HepG2 (cell line): ENCODE measurements around the gene GARS1. TPM values are rescaled to one million over a fixed set of nuclear protein-coding genes. Genes with fewer than 3 reads are reported as not detected.

Source experiments
- ATAC-seq: fragments of 200-7000 bp; cut with Tn5 transposase; 3 replicates; pipeline ENCODE4 v1.9.1; 2020; ENCODE audit warnings: mild to moderate bottlenecking, moderate library complexity
- BruUV-seq: library from RNA; stranded (reverse); fragments of 400-500 nt; replicated peaks from 2 replicates; lab custom pipeline; 2021; lab: Mats Ljungman, UMichigan
- CTCF ChIA-PET: fragments of 300-600 bp; formaldehyde crosslinking; extraction: SDS; loops from one replicate; lab custom pipeline; 2021; ENCODE audit warnings: low total read pairs, inconsistent platforms, low intra/inter-chr PET ratio; lab: Yijun Ruan, JAX
- POLR2A ChIA-PET: fragments of 350-600 bp; sonication (Branson Sonifier 250); formaldehyde crosslinking; loops from one replicate; lab custom pipeline; 2020; ENCODE audit warnings: antibody characterized with exemption, inconsistent platforms; lab: Yijun Ruan, JAX
- DNase-seq: peaks from one replicate; pipeline ENCODE4 v3.0.0-alpha.2; 2015; ENCODE audit warnings: low spot score
- FAIRE-seq: peaks from 3 replicates; lab custom pipeline; 2011; peaks lifted over from hg19 to GRCh38; lab: Jason Lieb, UNC
- H2AFZ ChIP-seq: one replicate; pipeline ENCODE4 v1.6.1; 2011; ENCODE audit warnings: low read length, inconsistent platforms
- H3K27ac ChIP-seq: fragments of 300-600 bp; 3 replicates; pipeline ENCODE4 v1.8.0; 2011; ENCODE audit warnings: mixed run types, mild to moderate bottlenecking, mixed read lengths, low read length, inconsistent platforms; ENCODE audit not compliant: insufficient read depth; ENCODE audit errors: extremely low read length
- H3K27me3 ChIP-seq, 2 experiments: fragments of 200-600 bp in 1 of 2; 2 replicates in 1 of 2; 3 replicates in 1 of 2; pipeline versions ENCODE4 v1.6.0 to v1.8.0; 2011; ENCODE audit warnings: low read length in 2 of 2, mild to moderate bottlenecking in 2 of 2, moderate library complexity in 2 of 2, inconsistent platforms in 1 of 2; ENCODE audit not compliant: insufficient read depth in 2 of 2, control insufficient read depth in 1 of 2
- H3K36me3 ChIP-seq, 2 experiments: fragments of 200-600 bp in 1 of 2; replicated peaks in 1 of 2; 2 replicates in 1 of 2; 3 replicates in 1 of 2; pipeline versions ENCODE4 v1.5.1 to v1.8.0; 2011; ENCODE audit warnings: low read length in 2 of 2, inconsistent platforms in 1 of 2; ENCODE audit not compliant: insufficient read depth in 2 of 2, control insufficient read depth in 1 of 2
- H3K4me1 ChIP-seq: 2 replicates; pipeline ENCODE4 v1.5.1; 2012; ENCODE audit warnings: low read length, inconsistent platforms; ENCODE audit not compliant: insufficient read depth
- H3K4me2 ChIP-seq: 2 replicates; pipeline ENCODE4 v1.6.0; 2011; ENCODE audit warnings: low read depth, low read length, inconsistent platforms
- H3K4me3 ChIP-seq, 3 experiments: fragments of 200-600 bp in 1 of 3; sonication (generic), shearing (Covaris generic) in 1 of 3; replicated peaks in 1 of 3; 2 replicates each; pipeline ENCODE4 v1.5.1; 2011 to 2016; ENCODE audit warnings: low read length in 3 of 3, inconsistent platforms in 2 of 3, low read depth in 2 of 3, mild to moderate bottlenecking in 2 of 3, control low read depth in 1 of 3, mixed read lengths in 1 of 3; ENCODE audit not compliant: insufficient read depth in 1 of 3
- H3K79me2 ChIP-seq: one replicate; pipeline ENCODE4 v1.6.1; 2011; ENCODE audit warnings: low read length, inconsistent platforms; ENCODE audit not compliant: insufficient read depth
- H3K9ac ChIP-seq: 2 replicates; pipeline ENCODE4 v1.6.0; 2011; ENCODE audit warnings: mild to moderate bottlenecking, low read depth, low read length, inconsistent platforms; ENCODE audit not compliant: insufficient read depth
- H3K9me3 ChIP-seq: 2 replicates; pipeline ENCODE4 v1.5.1; 2012; ENCODE audit warnings: mild to moderate bottlenecking, low read length
- H4K20me1 ChIP-seq: 2 replicates; pipeline ENCODE4 v1.6.0; 2011; ENCODE audit warnings: inconsistent platforms, mild to moderate bottlenecking, low read length, moderate library complexity; ENCODE audit not compliant: insufficient read depth
- SIX1 ChIP-seq: sonication (generic); formaldehyde crosslinking; IDR thresholded peaks from 2 replicates; pipeline ENCODE4 v1.4.0; 2020; ENCODE audit warnings: missing genetic modification reagents, borderline replicate concordance
- ZFP1 ChIP-seq: IDR thresholded peaks from 2 replicates; pipeline ENCODE4 v1.6.1; 2016
- ZFX ChIP-seq: sonication (generic); formaldehyde crosslinking; IDR thresholded peaks from 2 replicates; pipeline ENCODE4 v1.4.0; 2020; ENCODE audit warnings: mild to moderate bottlenecking, low read depth, missing genetic modification reagents, moderate library complexity
- WGBS: methylation state at CpG from one replicate; pipeline ENCODE4 v1.1.6; 2017; ENCODE audit warnings: low lambda C conversion rate; 5-methylcytosine and 5-hydroxymethylcytosine counted together
- in situ Hi-C: cut with HindIII; loops from 2 replicates; pipeline ENCODE4 v1.10.0; 2017; ENCODE audit warnings: low pct_unique_long_range_greater_than_20kb; ENCODE audit not compliant: extremely low pct_ligation_motif_present
- intact Hi-C: fragments of 100-400 bp; cut with micrococcal nuclease; formaldehyde crosslinking; loops from one replicate; pipeline ENCODE4 v1.10.0; 2022; ENCODE audit not compliant: unreplicated experiment
- polyA plus RNA-seq, 8 experiments: library from polyadenylated mRNA; depleted of rRNA in 3 of 8; stranded (reverse) in 7 of 8; unstranded in 1 of 8; fragments of >200 nt; fragmentation: Illumina TruSeq in 4 of 8; extraction: Trizol in 4 of 8; gene quantifications; 2 replicates each; pipeline versions ENCODE4 v1.2.1 to v1.2.3, GENCODE V29; 2011 to 2016; ENCODE audit warnings: low read depth in 4 of 8, missing spikeins in 1 of 8, mixed read lengths in 1 of 8; ENCODE audit not compliant: insufficient read depth in 1 of 8
- total RNA-seq, 5 experiments: library from RNA; depleted of rRNA; stranded (reverse); fragments of >200 nt; fragmentation: Illumina TruSeq; extraction: Trizol; gene quantifications; 2 replicates each; pipeline ENCODE4 v1.2.3, GENCODE V29; 2016; ENCODE audit warnings: low read depth in 1 of 5
- TF ChIP-seq, protein P1 (sequence below): sonication (generic); formaldehyde crosslinking; IDR thresholded peaks from 2 replicates; pipeline ENCODE4 v1.4.0; 2020; ENCODE audit warnings: missing genetic modification reagents
- TF ChIP-seq, protein P2 (sequence below): sonication (generic); formaldehyde crosslinking; IDR thresholded peaks from 2 replicates; pipeline ENCODE4 v1.4.0; 2020; ENCODE audit warnings: mild to moderate bottlenecking, missing genetic modification reagents

The GARS1 gene
- total and polyA plus RNA-seq, 2 of the 13 experiments (the other 11 are each of a cell fraction or from before 2014, with no cell fraction given) = 140 to 460 TPM

DNA sequence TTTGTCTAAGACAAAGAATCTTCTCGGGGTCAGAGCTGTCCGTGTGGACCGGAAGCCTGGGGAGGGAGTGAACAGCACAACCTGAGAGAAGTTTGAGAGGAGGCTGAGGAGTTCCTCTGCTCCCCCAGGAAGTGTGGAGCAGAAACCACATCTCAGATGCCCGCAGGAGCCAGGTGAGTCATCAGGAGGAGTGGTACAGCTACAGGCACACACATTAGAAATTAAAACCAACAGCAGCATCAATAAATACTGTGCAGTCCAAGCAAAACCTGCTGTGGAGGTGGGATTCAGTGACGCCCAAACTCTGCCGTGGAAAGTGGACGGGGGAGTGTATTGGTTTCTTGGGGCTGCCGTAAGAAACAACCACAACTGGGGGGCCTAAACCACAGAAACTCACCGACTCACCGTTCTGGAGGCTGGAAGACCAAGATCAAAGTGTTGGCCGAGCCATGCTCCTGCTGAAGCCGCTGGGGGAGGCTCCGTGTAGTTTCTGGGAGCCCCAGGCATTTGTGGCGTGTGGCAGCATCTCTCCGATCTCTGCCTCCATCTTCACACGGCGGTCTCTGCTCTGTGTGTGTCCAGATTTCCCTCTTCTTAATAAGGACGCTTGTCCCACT is 31.2 kb upstream of the GARS1 start:
- no peak overlapping the region for H3K9ac ChIP-seq
- H4K20me1 ChIP-seq = no peaks in the 10 kb centered on the region
- H2AFZ ChIP-seq = no peak overlapping the region
- intact Hi-C loops (no loop called here), in situ Hi-C loops (loop anchor here (10.0 kb wide), 1 partner anchor 289 kb away; no protein-coding TSS in a partner anchor)
- no peaks in the 10 kb centered on the region for H3K27me3 ChIP-seq
- FAIRE-seq (no peak), ATAC-seq (no peak), DNase-seq (no peak)
- no TSS peak for BruUV-seq
- H3K4me2 ChIP-seq = no peak overlapping the region
- H3K4me1 ChIP-seq = no peaks in the 10 kb centered on the region
- H3K27ac ChIP-seq = no peak overlapping the region
- 95% methylated on average over 18 of the region's 18 CpGs for WGBS
- CTCF ChIA-PET = interaction anchor here (1.4 to 2.3 kb wide), 4 partner anchors 14 to 399 kb away, joined by 5 to 29 read pairs (median 16); no protein-coding TSS in a partner anchor
- no peaks in the 10 kb centered on the region; a peak in 1 of 5 replicates for H3K36me3 ChIP-seq
- H3K9me3 ChIP-seq = no peaks in the 10 kb centered on the region
- H3K79me2 ChIP-seq = no peaks in the 10 kb centered on the region
- no peak overlapping the region for H3K4me3 ChIP-seq
- POLR2A ChIA-PET = interaction anchor here (0.9 kb wide), 1 partner anchor 94 kb away, joined by 4 read pairs; no protein-coding TSS in a partner anchor
- TF ChIP-seq ZFP1 (CRISPR knock-in tag) (no peak), SIX1 (CRISPR knock-in tag) (no peak), ZFX (CRISPR knock-in tag) (no peak)
- TF ChIP-seq, protein P1, sequence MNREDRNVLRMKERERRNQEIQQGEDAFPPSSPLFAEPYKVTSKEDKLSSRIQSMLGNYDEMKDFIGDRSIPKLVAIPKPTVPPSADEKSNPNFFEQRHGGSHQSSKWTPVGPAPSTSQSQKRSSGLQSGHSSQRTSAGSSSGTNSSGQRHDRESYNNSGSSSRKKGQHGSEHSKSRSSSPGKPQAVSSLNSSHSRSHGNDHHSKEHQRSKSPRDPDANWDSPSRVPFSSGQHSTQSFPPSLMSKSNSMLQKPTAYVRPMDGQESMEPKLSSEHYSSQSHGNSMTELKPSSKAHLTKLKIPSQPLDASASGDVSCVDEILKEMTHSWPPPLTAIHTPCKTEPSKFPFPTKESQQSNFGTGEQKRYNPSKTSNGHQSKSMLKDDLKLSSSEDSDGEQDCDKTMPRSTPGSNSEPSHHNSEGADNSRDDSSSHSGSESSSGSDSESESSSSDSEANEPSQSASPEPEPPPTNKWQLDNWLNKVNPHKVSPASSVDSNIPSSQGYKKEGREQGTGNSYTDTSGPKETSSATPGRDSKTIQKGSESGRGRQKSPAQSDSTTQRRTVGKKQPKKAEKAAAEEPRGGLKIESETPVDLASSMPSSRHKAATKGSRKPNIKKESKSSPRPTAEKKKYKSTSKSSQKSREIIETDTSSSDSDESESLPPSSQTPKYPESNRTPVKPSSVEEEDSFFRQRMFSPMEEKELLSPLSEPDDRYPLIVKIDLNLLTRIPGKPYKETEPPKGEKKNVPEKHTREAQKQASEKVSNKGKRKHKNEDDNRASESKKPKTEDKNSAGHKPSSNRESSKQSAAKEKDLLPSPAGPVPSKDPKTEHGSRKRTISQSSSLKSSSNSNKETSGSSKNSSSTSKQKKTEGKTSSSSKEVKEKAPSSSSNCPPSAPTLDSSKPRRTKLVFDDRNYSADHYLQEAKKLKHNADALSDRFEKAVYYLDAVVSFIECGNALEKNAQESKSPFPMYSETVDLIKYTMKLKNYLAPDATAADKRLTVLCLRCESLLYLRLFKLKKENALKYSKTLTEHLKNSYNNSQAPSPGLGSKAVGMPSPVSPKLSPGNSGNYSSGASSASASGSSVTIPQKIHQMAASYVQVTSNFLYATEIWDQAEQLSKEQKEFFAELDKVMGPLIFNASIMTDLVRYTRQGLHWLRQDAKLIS = no peak
- TF ChIP-seq, protein P2, sequence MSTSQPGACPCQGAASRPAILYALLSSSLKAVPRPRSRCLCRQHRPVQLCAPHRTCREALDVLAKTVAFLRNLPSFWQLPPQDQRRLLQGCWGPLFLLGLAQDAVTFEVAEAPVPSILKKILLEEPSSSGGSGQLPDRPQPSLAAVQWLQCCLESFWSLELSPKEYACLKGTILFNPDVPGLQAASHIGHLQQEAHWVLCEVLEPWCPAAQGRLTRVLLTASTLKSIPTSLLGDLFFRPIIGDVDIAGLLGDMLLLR (CRISPR knock-in tag) = no peak
- TF ChIP-seq, all 625 proteins: peak for 0
